ENCODE results near the gene INPP4B.
A peak's percentile ranks its signal among the peaks of the same experiment; 100 is the strongest.

Gene INPP4B

DNA sequence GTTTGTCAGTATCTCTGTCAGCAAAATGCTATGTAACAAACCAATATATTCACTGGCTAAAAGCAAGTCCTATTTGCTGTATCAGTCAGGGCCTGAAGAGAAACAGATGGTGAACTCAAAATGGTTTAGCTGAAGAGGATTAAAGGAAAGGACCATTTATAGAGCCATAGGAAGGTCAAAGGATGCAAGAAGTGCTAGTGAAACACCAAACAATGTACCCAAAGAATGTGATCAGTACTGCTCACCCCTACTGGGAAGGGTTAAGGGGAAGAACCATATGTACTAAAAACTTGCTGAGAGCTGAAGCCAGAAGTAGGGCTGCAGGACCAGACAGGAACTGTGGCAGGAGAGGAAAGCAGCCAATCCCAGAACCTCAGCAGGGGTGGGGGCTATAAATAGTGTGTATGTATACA, 479.3 kb downstream of the INPP4B start:
- peaks cover 15% of the 10 kb centered on the region for H3K4me1 ChIP-seq (ENCODE audit: control insufficient read depth, insufficient read depth, low read length, poor library complexity, severe bottlenecking)
- H3K27ac ChIP-seq (ENCODE audit: insufficient read depth, low read length, poor library complexity, severe bottlenecking) = no peak overlapping the region
- no peaks in the 10 kb centered on the region for H3K9me3 ChIP-seq (ENCODE audit: control insufficient read depth, low read length)
- DNase-seq = no peak
- no peak overlapping the region for H3K4me3 ChIP-seq (ENCODE audit: insufficient read depth, low read depth, low read length, poor library complexity, severe bottlenecking)
- H3K27me3 ChIP-seq (replicated peaks; ENCODE audit: control insufficient read depth, insufficient read depth, low read length, poor library complexity, severe bottlenecking) = no peaks in the 10 kb centered on the region
- H3K36me3 ChIP-seq (ENCODE audit: control insufficient read depth, insufficient read depth, low read length) = peaks cover 3% of the 10 kb centered on the region

DNA sequence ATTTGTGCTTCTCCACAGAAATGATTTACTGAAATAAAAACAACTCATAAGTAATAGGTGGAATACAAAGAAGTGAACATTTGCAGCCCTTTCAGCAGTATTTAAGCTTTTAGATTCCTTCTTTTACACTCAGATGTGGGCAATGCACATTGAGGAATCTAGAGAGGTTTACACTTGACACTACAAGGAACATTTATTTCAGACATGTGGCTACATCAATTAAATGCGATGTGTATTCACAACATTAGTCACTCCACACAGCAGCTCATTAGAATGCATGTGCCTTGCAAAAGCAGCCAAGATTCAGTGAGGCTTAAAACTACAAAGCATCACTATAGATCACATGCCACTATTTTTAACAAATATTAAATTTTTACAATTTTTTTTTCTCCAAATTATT, 480.7 kb downstream of the INPP4B start:
- no peak overlapping the region for H3K4me3 ChIP-seq (ENCODE audit: insufficient read depth, low read depth, low read length, poor library complexity, severe bottlenecking)
- H3K27me3 ChIP-seq (replicated peaks; ENCODE audit: control insufficient read depth, insufficient read depth, low read length, poor library complexity, severe bottlenecking) = no peaks in the 10 kb centered on the region
- H3K9me3 ChIP-seq (ENCODE audit: control insufficient read depth, low read length) = no peaks in the 10 kb centered on the region
- peaks cover 3% of the 10 kb centered on the region for H3K36me3 ChIP-seq (ENCODE audit: control insufficient read depth, insufficient read depth, low read length)
- peaks cover 23% of the 10 kb centered on the region for H3K4me1 ChIP-seq (ENCODE audit: control insufficient read depth, insufficient read depth, low read length, poor library complexity, severe bottlenecking)
- no peak overlapping the region for H3K27ac ChIP-seq (ENCODE audit: insufficient read depth, low read length, poor library complexity, severe bottlenecking)
- no peak for DNase-seq

DNA sequence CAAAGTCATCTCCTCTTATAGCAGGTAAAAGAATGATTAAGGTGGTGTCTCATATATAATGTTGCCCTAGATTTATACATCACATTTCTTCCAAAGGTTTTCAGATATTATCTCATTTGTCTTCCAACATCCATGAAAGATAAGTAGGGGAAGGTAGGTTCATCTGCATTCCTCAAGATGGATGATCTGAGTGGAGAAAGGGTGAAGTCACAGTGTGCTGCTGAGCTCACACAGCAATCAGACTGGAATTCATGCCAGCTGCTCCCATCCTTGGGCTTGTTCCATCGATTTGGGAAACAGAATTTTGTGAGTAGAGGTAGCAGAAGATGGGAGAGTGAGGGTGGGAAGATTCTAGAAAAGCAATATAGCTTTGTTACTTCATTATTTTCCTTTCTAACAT, 482.4 kb downstream of the INPP4B start:
- H3K4me3 ChIP-seq (ENCODE audit: insufficient read depth, low read depth, low read length, poor library complexity, severe bottlenecking) = no peak overlapping the region
- H3K36me3 ChIP-seq (ENCODE audit: control insufficient read depth, insufficient read depth, low read length) = peaks cover 3% of the 10 kb centered on the region
- no peaks in the 10 kb centered on the region for H3K9me3 ChIP-seq (ENCODE audit: control insufficient read depth, low read length)
- DNase-seq = no peak
- peaks cover 17% of the 10 kb centered on the region for H3K4me1 ChIP-seq (ENCODE audit: control insufficient read depth, insufficient read depth, low read length, poor library complexity, severe bottlenecking)
- no peaks in the 10 kb centered on the region for H3K27me3 ChIP-seq (replicated peaks; ENCODE audit: control insufficient read depth, insufficient read depth, low read length, poor library complexity, severe bottlenecking)
- no peak overlapping the region for H3K27ac ChIP-seq (ENCODE audit: insufficient read depth, low read length, poor library complexity, severe bottlenecking)

- H3K4me3 ChIP-seq (ENCODE audit: insufficient read depth, low read depth, low read length, poor library complexity, severe bottlenecking) = no peak overlapping the region
- peaks cover 24% of the 10 kb centered on the region for H3K4me1 ChIP-seq (ENCODE audit: control insufficient read depth, insufficient read depth, low read length, poor library complexity, severe bottlenecking)
- peaks cover 6% of the 10 kb centered on the region for H3K36me3 ChIP-seq (ENCODE audit: control insufficient read depth, insufficient read depth, low read length)
- H3K9me3 ChIP-seq (ENCODE audit: control insufficient read depth, low read length) = no peaks in the 10 kb centered on the region
- DNase-seq = no peak
- no peak overlapping the region for H3K27ac ChIP-seq (ENCODE audit: insufficient read depth, low read length, poor library complexity, severe bottlenecking)
- no peaks in the 10 kb centered on the region for H3K27me3 ChIP-seq (replicated peaks; ENCODE audit: control insufficient read depth, insufficient read depth, low read length, poor library complexity, severe bottlenecking)
Observed at GRCh38 chr4:142361981-142362380, 484.1 kb downstream of the INPP4B start.

- peak overlapping the region; percentile 39 for H3K27ac ChIP-seq (ENCODE audit: insufficient read depth, low read length, poor library complexity, severe bottlenecking)
- H3K4me1 ChIP-seq (ENCODE audit: control insufficient read depth, insufficient read depth, low read length, poor library complexity, severe bottlenecking) = peaks cover 35% of the 10 kb centered on the region
- no peaks in the 10 kb centered on the region for H3K27me3 ChIP-seq (replicated peaks; ENCODE audit: control insufficient read depth, insufficient read depth, low read length, poor library complexity, severe bottlenecking)
Observed at GRCh38 chr4:142360657-142361056, 485.4 kb downstream of the INPP4B start.

GRCh38 chr4:142358656-142359055, 487.4 kb downstream of the INPP4B start:
- no peaks in the 10 kb centered on the region for H3K9me3 ChIP-seq (ENCODE audit: control insufficient read depth, low read length)
- no peak for DNase-seq
- H3K4me3 ChIP-seq (ENCODE audit: insufficient read depth, low read depth, low read length, poor library complexity, severe bottlenecking) = no peak overlapping the region
- H3K27me3 ChIP-seq (replicated peaks; ENCODE audit: control insufficient read depth, insufficient read depth, low read length, poor library complexity, severe bottlenecking) = no peaks in the 10 kb centered on the region
- peaks cover 6% of the 10 kb centered on the region for H3K36me3 ChIP-seq (ENCODE audit: control insufficient read depth, insufficient read depth, low read length)
- H3K27ac ChIP-seq (ENCODE audit: insufficient read depth, low read length, poor library complexity, severe bottlenecking) = peak overlapping the region; percentile 36
- H3K4me1 ChIP-seq (ENCODE audit: control insufficient read depth, insufficient read depth, low read length, poor library complexity, severe bottlenecking) = peaks cover 44% of the 10 kb centered on the region

More at GRCh38 chr4:142360657-142361056, 485.4 kb downstream of the INPP4B start:
- Histone ChIP-seq H3K9me3 (ENCODE audit: control insufficient read depth, low read length) (no peaks in the 10 kb centered on the region), H3K4me3 (ENCODE audit: insufficient read depth, low read depth, low read length, poor library complexity, severe bottlenecking) (no peak overlapping the region), H3K36me3 (ENCODE audit: control insufficient read depth, insufficient read depth, low read length) (peaks cover 6% of the 10 kb centered on the region)
- no peak for DNase-seq

DNA sequence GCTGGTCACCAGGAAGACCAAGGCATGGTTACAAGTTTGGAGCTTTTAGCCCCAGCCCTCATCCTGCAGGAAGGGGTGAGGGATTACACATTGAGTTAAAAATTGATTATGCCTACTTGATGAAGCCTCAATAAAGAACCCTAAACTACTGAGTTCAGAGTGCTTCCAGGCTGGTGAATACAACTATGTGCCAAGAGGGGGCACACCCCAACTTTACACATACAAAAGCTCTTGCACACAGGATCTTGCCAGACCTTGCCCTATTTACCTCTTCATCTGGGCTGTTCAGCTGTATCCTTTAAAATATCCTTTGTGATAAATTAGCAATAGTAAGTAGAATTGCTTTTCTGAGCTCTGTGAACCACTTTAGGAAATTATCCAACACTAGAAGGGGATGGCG, 489.3 kb downstream of the INPP4B start:
- Histone ChIP-seq H3K27me3 (replicated peaks; ENCODE audit: control insufficient read depth, insufficient read depth, low read length, poor library complexity, severe bottlenecking) (no peaks in the 10 kb centered on the region), H3K4me1 (ENCODE audit: control insufficient read depth, insufficient read depth, low read length, poor library complexity, severe bottlenecking) (peaks cover 55% of the 10 kb centered on the region), H3K27ac (ENCODE audit: insufficient read depth, low read length, poor library complexity, severe bottlenecking) (peak overlapping the region; percentile 65), H3K9me3 (ENCODE audit: control insufficient read depth, low read length) (no peaks in the 10 kb centered on the region), H3K36me3 (ENCODE audit: control insufficient read depth, insufficient read depth, low read length) (peaks cover 3% of the 10 kb centered on the region), H3K4me3 (ENCODE audit: insufficient read depth, low read depth, low read length, poor library complexity, severe bottlenecking) (no peak overlapping the region)
- no peak for DNase-seq

- H3K36me3 ChIP-seq (ENCODE audit: control insufficient read depth, insufficient read depth, low read length) = peaks cover 3% of the 10 kb centered on the region
- H3K27ac ChIP-seq (ENCODE audit: insufficient read depth, low read length, poor library complexity, severe bottlenecking) = peak overlapping the region; percentile 65
- no peak for DNase-seq
- peaks cover 52% of the 10 kb centered on the region for H3K4me1 ChIP-seq (ENCODE audit: control insufficient read depth, insufficient read depth, low read length, poor library complexity, severe bottlenecking)
- no peaks in the 10 kb centered on the region for H3K27me3 ChIP-seq (replicated peaks; ENCODE audit: control insufficient read depth, insufficient read depth, low read length, poor library complexity, severe bottlenecking)
- H3K9me3 ChIP-seq (ENCODE audit: control insufficient read depth, low read length) = no peaks in the 10 kb centered on the region
- H3K4me3 ChIP-seq (ENCODE audit: insufficient read depth, low read depth, low read length, poor library complexity, severe bottlenecking) = no peak overlapping the region
Observed at GRCh38 chr4:142356118-142356759, 489.9 kb downstream of the INPP4B start.

GRCh38 chr4:142355421-142355930, 490.6 kb downstream of the INPP4B start:
- Histone ChIP-seq H3K27ac (ENCODE audit: insufficient read depth, low read length, poor library complexity, severe bottlenecking) (peak overlapping the region; percentile 65), H3K27me3 (replicated peaks; ENCODE audit: control insufficient read depth, insufficient read depth, low read length, poor library complexity, severe bottlenecking) (no peaks in the 10 kb centered on the region), H3K9me3 (ENCODE audit: control insufficient read depth, low read length) (no peaks in the 10 kb centered on the region), H3K4me1 (ENCODE audit: control insufficient read depth, insufficient read depth, low read length, poor library complexity, severe bottlenecking) (peaks cover 53% of the 10 kb centered on the region), H3K4me3 (ENCODE audit: insufficient read depth, low read depth, low read length, poor library complexity, severe bottlenecking) (no peak overlapping the region), H3K36me3 (ENCODE audit: control insufficient read depth, insufficient read depth, low read length) (peaks cover 3% of the 10 kb centered on the region)
- DNase-seq = no peak

- Histone ChIP-seq H3K27ac (ENCODE audit: insufficient read depth, low read length, poor library complexity, severe bottlenecking) (peak overlapping the region; percentile 65), H3K27me3 (replicated peaks; ENCODE audit: control insufficient read depth, insufficient read depth, low read length, poor library complexity, severe bottlenecking) (no peaks in the 10 kb centered on the region), H3K4me1 (ENCODE audit: control insufficient read depth, insufficient read depth, low read length, poor library complexity, severe bottlenecking) (peaks cover 53% of the 10 kb centered on the region), H3K9me3 (ENCODE audit: control insufficient read depth, low read length) (no peaks in the 10 kb centered on the region), H3K4me3 (ENCODE audit: insufficient read depth, low read depth, low read length, poor library complexity, severe bottlenecking) (no peak overlapping the region), H3K36me3 (ENCODE audit: control insufficient read depth, insufficient read depth, low read length) (peaks cover 3% of the 10 kb centered on the region)
- DNase-seq = no peak
Observed at GRCh38 chr4:142354794-142355420, 491.2 kb downstream of the INPP4B start.

Data from effector memory CD4-positive, alpha-beta T cell (primary cell).